Kidney capillary endothelial cell (primary cell): ENCODE data around the gene COL17A1.

Source experiments
- DNase-seq: peaks from one replicate; pipeline ENCODE4 v3.0.0-alpha.2; 2018; ENCODE audit warnings: low spot score

The COL17A1 gene

DNA sequence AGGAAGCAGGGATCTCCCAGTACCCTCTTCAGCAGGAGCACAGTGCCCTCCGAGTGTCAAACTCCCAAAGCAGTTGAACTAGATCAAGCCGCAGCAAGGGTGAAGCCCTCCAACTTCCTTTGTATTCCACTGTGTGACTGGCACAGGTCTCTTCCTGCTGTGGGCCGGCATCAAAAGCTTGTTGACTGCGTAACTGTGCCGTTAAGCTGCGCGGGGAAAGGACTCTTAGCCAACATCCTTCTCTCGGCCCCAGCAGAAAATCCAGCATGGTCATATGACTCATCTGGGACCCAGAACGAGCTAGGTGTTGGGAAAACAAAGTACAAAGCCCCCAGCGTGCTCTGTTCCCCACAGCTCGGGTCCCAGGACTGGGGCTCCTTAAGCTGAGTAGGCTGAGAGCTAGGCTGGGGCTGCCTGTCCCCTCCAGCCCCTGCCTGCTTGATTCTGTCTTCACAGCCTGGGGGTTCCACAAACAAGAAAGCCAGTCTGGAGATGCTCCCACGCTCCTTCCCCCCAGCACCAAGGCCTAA lies 52.2 kb downstream of the COL17A1 start:
- DNase-seq: no peak

DNA sequence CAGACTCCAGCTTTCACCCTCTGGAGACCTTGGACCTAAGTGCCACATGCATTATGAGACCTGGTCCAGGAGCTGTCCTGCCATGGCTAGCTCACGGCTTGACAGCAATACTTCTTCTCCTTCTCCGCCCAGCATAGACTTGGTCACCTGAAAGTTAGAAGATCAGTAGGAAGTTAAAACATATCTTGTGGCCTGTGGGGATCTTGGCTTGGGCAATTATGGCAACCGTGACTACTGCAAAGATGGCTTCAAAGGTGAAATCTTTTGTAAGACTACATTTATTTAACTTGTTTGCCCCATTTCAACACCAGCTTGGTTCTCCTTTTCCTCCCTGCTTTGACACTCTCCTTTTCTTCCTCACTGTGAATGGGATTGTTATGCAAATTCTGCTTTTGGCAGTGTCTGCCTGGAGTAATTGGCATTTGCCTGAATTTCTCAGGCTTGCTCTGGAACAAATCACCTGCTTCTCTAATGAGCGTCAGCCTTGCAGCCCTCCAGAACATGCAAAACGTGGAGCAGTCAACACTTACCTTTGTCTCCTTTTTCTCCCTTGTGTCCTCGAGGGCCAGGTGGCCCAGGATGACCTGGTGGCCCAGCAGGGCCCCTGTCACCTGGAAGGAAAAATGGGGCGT lies 53.4 kb downstream of the COL17A1 start:
- DNase-seq: no peak

DNA sequence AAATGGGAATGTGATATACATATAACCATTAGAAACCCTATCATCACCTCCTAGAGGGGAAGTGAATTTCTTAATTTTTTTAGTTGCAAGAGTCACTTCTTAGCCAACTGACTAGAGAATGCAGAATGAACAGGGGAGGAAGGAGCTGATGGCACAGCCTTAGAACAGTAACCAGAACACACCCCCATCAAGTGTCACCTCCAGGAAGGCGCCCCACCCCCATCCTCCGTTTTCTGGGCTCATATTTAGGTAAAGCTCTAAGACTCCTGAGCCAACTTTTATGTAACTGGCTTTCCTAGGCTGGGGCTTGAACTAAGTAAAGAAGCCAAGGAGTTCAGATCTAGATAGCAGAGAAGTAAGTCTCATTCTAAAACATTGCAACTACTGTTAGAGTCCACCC lies 54.0 kb downstream of the COL17A1 start:
- DNase-seq: no peak

DNA sequence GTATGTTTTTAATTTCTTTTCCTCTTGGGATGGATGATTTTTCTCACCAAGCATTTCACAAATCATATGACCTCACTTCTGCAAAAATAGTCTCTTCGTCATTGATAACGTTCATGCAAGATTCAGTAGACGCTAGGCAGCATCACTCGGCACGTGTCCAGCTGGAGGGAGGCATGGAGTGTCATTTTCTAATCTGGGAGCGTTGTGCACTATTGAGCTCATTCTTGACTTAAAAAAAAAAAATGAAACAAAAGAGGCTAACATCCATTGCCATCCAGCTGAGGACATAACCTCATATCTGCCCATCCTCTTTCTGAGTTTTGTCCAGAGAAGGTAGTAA lies 56.2 kb downstream of the COL17A1 start:
- no peak for DNase-seq

DNA sequence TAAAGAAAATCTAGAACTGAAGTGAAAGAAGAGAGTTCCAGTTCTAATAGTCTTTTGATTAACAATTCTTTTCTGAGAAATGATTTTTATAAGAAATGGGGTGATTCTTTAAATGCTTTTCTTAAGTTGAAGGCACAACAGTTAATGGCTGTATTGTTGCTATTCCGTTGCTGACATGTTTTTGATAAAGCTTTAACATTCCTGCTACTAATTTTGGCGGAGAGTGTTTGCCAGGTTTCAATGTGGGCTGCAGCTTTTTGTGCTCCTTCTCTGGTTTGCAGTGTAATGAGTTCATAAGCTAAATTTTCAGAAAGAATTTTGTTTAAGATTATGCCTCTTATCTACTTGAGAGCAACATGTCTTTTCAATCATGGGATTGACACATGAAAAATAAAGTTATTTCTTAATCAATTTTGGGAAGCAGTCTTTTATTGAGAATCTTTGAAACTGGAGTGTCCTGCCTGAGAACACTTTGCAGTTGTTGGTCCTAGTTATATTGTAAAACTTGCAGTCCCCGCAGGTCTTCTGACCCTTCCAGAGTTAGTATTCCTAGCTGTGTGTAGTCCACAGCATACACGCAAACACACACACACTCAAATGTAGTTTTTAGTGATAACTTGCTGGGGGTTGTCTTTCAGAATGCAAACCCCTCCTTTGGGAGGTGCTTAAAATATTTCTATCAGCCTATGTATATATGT lies 56.7 kb downstream of the COL17A1 start:
- DNase-seq: no peak

DNA sequence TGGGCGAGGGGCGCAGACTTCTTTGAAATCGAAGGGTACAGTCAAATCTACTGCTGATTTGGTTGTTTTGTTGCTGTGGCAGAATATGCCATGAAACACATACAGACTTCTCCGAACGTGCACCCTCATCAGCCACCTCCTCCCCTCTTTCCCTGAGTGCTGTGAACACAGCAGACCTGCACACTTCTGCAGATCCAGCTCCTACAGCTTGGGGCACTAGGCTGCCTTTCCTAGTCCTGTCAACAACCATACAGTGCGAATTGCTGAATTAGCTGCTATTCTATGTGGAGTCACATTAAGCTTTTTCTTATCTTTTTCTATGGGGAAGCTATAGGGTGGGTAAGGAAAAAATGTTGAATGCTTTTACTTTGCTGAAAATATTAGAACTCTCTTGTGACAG lies 57.5 kb downstream of the COL17A1 start:
- no peak for DNase-seq

DNA sequence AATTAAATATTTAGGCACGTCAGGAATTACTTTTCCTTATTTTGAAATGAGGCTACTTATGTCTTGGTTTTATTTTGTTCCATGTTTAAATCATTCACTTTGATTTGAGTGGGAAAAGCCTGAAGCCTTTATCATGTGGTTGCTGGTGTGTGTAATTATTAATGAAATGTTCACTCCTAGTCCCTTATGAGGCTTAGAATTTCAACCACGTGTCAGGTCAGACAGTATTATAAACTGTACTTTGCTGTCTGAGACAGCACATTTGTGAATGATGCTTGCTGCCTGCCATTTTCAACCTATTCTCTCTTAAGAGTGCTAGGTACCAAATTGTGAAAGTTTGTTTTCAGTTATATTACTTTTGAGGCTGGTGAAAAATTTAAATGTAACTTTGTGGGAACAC lies 58.9 kb downstream of the COL17A1 start:
- DNase-seq: no peak

DNA sequence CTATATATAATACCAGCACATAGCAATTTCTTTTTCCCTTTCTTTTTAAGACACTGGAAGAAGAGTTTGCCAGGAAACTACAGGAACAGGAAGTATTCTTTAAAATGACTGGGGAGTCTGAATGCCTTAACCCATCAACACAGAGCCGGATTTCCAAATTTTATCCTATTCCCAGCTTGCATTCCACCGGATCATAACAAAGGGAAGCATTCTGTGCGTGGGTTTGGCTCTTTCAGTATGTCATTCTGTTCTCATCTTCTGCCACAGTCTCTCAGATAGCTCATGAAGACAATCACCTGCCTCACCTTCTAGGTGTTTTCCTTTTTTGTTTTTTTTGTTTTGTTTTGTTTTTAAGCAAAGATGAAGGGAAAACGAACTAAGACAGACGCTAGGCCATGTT lies 60.2 kb downstream of the COL17A1 start:
- no peak for DNase-seq

DNA sequence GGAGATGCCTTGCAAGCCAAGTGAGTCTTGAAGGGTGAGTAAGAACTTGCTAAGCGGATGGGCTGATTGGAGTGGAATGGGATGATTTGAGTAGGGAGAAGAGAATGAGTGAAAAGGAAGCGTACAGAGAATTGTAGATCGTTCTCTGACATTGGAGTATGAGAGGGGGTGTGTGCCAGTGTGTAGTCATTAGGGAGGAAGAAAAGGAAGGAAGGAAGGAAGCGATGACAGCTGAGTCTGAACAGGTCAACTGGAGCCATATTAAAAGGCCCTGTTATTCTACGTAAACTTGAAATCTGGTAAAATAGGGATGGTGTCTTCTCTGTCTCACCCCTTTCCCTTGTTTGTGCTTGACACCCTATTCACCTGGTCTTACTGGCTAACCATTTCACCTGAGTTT lies 63.7 kb downstream of the COL17A1 start:
- DNase-seq: peak; percentile 59

DNA sequence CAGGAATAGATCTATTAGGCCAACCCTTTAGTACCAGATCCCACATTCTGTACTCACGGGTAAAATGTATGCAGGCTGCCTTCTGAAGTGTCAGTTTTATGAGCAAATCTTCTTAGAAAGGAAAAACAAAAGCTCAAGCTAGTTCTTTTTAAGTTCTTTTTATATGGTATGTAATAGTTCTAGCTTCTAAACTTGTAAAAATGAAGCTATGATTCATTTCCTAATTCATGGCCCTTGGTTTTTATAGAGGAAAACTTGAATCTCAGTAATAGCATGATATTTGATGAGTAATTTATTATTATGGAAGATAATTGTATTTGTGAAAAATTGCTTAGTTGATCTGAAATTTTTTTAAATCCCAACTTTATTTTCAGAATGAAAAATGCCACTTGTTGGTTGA lies 64.4 kb downstream of the COL17A1 start:
- DNase-seq: peak; percentile 38

DNA sequence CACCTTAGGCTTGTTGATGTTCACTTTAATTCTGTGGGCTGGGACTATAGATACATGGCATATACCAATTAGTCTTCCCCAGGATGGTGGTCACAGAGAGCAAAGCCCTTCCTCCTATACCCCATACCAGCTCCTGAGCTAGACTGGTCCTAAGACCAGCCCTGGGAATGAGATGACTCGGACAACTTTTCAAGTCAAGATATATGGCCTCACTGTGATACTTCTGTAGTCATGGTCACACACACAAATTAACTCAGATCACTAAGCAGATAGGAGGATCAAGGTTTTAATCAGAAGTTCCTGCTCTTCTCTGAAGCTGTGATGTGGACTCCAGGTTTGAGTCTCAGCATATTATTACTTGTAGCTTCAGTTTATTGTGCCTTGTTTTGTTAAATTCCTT lies 65.7 kb downstream of the COL17A1 start:
- DNase-seq: no peak

DNA sequence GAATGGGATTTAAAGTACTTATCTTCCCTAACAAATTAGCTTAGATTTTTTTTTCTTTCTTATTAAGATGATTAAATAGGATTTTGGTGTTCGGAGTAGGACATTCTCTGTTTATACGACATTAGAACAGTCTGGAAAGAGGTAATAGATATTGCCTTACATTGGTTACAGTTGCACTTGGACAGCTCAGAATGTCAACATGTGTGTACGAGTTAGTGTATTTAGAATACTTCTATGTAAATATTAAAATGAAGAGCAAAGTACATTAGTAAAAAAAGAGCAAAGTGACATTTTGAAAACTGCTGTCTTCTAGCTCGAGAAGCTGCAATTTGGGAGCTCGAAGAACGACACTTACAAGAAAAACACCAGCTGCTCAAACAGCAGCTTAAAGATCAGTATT lies 67.2 kb downstream of the COL17A1 start:
- no peak for DNase-seq

DNA sequence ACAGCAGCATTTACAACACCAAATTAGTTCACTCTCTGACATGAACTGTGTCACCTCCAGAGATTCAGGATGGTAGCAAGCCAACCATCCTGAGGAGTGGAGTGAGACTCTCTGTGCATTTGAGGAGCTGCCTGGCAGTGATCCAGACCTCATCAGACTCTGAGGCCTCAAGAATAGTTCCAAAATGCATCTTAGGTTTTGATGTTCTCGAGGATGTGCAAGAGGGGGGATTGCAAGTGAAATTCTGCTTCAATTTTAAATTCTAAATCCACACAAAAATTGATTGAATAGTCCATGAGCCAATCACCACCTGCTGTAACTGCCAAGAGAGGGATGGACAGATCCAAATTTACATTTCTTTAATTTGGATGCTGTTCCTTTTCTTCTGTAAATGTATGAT lies 69.0 kb downstream of the COL17A1 start:
- no peak for DNase-seq

DNA sequence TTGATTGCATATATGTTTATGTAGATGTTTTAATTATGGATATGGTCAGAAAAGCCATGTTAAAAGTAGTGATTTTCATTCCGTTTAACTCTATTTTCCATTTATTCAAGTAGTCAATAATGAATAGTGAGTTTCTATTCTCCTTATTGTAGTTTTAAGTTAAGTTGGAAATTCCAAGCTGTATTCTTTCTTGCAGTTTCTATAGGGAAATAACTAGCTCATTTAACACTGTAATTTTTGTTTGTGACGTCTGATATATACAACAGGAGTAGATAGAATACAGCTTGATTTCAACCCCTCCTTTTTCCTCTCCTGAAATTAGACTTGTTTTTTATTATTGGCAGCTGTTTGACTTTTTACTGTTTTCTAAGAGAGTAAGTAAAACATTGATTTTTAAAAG lies 71.5 kb downstream of the COL17A1 start:
- DNase-seq: no peak

DNA sequence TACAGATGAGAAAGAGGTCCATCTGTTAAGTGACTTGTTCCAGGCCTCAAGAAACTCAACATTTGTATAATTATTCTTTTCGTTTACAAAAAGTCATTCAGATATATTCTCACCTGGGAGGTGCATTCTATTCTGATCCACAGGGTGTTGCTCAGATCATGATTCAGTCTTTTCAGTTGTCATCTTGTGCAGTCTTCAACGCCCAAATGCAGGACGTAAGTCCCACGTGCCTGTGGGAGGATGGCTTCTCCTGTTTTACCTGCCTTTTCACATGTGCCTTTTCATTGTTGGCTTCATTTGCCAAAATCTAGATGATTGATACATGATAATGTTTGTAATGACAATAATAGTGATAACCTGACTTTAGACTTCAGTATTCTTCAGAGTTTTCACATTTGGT lies 72.2 kb downstream of the COL17A1 start:
- no peak for DNase-seq

DNA sequence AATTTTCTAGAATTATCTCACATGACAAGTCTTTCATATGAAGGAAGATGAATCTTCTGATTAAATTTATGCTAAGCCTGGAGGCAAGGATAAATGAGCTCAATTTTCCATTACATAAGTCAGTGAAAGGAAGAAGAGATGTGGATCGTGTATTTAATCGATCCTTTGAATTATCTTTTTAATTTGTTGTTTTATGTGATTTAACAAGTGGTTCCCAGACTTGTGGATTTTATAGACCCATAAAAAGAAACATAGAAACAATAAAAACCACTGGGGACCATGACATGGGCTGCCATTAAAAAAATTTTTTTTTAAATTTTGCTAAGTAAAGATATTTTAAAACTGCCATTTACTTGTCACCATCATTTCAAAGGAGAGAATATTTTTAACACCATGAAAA lies 73.8 kb downstream of the COL17A1 start:
- DNase-seq: no peak

DNA sequence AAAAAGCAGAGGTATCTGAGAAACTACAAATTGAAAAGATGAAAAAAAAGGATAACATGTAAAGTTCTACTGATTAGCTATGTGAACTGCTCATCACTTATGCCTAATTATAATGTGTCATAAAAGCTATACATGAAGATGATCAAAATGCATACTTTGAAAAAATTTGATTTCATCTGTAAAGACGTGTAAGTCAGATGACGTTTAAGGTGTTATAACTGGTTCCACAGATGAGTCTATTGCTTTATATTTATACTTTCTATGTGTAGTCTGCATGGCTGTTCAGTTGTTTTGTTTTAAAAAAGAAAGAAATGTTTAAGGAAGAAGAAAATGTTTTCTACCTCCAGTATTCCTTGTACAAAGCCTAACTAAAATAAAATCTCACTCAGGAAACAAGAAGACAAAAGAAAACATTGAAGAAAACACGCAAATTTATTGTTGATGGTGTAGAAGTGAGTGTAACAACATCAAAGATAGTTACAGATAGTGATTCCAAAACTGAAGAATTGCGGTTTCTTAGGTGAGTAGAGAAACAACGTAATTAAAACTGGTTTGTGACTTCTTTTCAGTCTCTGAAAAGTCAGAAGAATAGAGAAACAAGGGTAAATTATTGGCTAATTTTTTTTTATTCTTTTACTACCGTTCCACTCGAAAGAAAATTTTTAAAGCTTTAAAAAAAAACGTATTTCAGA lies 80.4 kb downstream of the COL17A1 start:
- DNase-seq: no peak

DNA sequence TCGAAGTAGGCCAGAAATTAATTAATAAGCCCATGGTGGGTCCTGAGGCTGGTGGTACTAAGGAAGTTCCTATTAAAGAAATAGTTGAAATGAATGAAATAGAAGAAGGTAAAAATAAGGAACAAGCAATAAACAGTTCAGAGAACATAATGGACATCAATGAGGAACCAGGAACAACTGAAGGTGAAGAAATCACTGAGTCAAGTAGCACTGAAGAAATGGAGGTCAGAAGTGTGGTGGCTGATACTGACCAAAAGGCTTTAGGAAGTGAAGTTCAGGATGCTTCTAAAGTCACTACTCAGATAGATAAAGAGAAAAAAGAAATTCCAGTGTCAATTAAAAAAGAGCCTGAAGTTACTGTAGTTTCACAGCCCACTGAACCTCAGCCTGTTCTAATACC lies 82.8 kb downstream of the COL17A1 start:
- no peak for DNase-seq

DNA sequence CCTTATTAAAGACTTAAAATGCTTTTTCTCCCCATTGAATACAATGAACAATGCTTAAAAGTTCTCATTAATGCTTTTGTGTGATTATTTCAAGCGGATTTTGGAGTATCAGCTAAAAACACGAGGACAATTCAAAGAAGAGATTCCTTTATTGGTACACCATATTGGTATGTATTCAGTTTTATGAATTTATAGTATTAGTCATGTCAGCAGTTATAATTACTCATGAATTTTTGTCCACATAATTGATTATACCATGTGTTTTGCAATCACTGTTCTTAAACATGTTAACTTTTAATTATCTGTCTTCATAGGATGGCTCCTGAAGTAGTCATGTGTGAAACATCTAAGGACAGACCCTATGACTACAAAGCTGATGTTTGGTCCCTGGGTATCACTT lies 86.9 kb downstream of the COL17A1 start:
- no peak for DNase-seq

DNA sequence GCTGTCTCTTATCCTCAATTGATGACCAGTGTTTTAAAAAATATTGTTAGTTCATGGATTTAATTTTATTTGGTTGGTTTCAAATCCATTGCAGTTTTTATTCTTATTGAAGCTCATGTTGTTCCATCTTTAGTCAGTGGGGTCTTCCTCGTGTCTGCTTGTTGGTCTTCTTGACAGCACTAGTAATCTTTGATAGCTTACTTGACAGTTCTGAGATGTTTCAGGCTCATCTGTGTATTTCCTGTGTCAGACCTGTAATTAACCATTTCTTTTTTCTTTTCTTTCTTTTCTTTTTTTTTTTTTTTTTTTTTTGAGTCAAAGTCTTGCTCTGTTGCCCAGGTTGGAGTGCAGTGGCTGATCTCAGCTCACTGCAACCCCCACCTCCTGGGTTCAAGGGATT lies 90.5 kb downstream of the COL17A1 start:
- no peak for DNase-seq

DNA sequence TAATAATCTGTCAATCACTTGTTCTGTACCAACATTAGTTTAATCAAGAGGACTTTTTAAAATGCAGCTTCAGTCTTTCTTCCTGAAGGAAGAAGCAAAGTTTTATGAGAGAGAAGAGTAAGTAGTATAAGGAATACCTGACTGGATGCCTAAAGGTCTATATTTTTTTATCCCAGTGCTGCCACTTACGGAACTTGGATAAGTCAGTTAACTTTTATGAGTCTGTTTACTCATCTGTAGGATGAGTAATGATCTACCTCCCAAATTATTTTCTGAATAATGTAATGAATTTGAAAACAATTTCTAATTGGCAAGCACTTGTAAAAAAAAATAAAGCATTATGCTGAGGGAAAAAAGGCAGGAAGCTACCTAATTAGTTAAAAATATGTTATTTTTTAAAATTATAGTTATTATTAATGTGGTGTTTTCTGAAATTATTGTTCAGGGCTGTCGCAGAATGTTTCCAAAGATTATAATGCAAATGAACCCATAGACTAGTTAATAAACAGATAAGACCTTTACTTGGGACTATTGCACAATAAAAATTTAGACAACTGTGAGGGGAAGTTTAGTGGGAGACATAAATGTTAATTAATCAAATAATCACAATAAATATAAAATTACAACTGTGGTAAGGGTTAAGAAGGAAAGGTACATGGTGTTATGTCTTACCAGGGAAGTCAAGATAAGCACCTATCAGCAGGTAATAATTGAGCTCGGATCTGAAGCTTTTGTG lies 94.1 kb downstream of the COL17A1 start:
- no peak for DNase-seq

DNA sequence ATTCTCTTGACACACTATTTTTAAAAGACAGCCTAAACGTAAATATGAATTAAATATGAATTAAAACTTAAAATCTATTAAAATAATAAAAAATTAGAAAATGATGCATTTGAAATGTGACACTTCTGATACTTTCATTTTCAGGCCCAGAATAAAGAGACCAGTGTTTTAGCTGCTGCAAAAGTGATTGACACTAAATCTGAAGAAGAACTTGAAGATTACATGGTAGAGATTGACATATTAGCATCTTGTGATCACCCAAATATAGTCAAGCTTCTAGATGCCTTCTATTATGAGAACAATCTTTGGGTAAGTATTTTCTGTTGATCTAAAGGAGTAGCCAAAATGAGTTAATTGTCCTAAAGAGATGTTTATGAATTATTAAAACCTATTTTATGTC lies 95.1 kb downstream of the COL17A1 start:
- no peak for DNase-seq

DNA sequence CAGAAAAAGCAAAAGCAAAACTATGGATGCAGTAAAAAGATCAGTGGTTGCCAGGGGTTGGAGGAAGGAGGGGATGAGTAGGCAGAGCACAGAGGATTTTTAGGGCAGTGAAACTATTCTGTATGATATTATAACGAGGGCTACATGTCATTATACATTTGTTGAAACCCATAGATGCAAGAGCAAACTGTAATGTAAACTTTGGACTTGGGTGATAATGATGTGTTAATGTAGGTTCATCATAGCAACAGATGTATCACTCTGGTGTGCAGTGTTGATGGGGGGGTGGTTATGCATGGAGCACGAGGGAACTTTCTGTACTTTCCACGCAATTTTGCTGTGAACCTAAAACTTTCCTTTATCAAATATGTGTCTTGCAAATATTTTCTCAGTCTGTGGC lies 95.6 kb downstream of the COL17A1 start:
- no peak for DNase-seq
